ENCODE measurements around the gene NNT. TPM values are rescaled to one million over a fixed set of nuclear protein-coding genes. Genes with fewer than 3 reads are reported as not detected.

Gene NNT
- total RNA-seq, 1 experiment from 2014 or later: 71.6 TPM

GRCh38 chr5:43623048-43623680, 20.2 kb downstream of the NNT start:
- H3K27me3 ChIP-seq (replicated peaks; ENCODE audit: insufficient read depth, low read depth, low read length, poor library complexity): no peaks in the 10 kb centered on the region
- ChIA-PET CTCF (no interaction called here), POLR2A (ENCODE audit: low non-redundant PET) (no interaction called here)
- no peaks in the 10 kb centered on the region for H3K9me3 ChIP-seq (ENCODE audit: low read depth, low read length, poor library complexity, severe bottlenecking)
- H3K4me1 ChIP-seq (ENCODE audit: insufficient read depth, low read length, poor library complexity, severe bottlenecking): peaks cover 4% of the 10 kb centered on the region
- peaks cover 3% of the 10 kb centered on the region for H3K36me3 ChIP-seq (ENCODE audit: insufficient read depth, low read length, poor library complexity, severe bottlenecking)
- no peak overlapping the region for H3K4me3 ChIP-seq (ENCODE audit: low read depth, low read length, poor library complexity, severe bottlenecking)
- H3K27ac ChIP-seq (ENCODE audit: low read depth, low read length, poor library complexity, severe bottlenecking): no peak overlapping the region
- BruUV-seq (replicated peaks): no TSS peak
- intact Hi-C loops (cut with micrococcal nuclease; ENCODE audit: unreplicated experiment): no loop called here
- DNase-seq (ENCODE audit: low spot score): no peak
- TF ChIP-seq EZH2 (IDR thresholded peaks at IDR 0.05; ENCODE audit: borderline replicate concordance, low read depth, low read length, poor library complexity, severe bottlenecking) (no peak), CTCF (conservative IDR thresholded peaks at IDR 0.05; ENCODE audit: low read depth, low read length) (no peak)

GRCh38 chr5:43627028-43627427, 24.0 kb downstream of the NNT start:
- ChIA-PET CTCF (no interaction called here), POLR2A (ENCODE audit: low non-redundant PET) (no interaction called here)
- peak; percentile 76 for TF ChIP-seq CTCF (conservative IDR thresholded peaks at IDR 0.05; ENCODE audit: low read depth, low read length)
- TF ChIP-seq EZH2 (IDR thresholded peaks at IDR 0.05; ENCODE audit: borderline replicate concordance, low read depth, low read length, poor library complexity, severe bottlenecking): no peak
- no peaks in the 10 kb centered on the region for H3K9me3 ChIP-seq (ENCODE audit: low read depth, low read length, poor library complexity, severe bottlenecking)
- H3K4me3 ChIP-seq (ENCODE audit: low read depth, low read length, poor library complexity, severe bottlenecking): no peak overlapping the region
- H3K27ac ChIP-seq (ENCODE audit: low read depth, low read length, poor library complexity, severe bottlenecking): no peak overlapping the region
- DNase-seq (ENCODE audit: low spot score): peak; percentile 81
- H3K4me1 ChIP-seq (ENCODE audit: insufficient read depth, low read length, poor library complexity, severe bottlenecking): no peaks in the 10 kb centered on the region
- BruUV-seq (replicated peaks): no TSS peak
- no peaks in the 10 kb centered on the region for H3K27me3 ChIP-seq (replicated peaks; ENCODE audit: insufficient read depth, low read depth, low read length, poor library complexity)
- H3K36me3 ChIP-seq (ENCODE audit: insufficient read depth, low read length, poor library complexity, severe bottlenecking): no peaks in the 10 kb centered on the region
- intact Hi-C loops (cut with micrococcal nuclease; ENCODE audit: unreplicated experiment): no loop called here

- TF ChIP-seq EZH2 (IDR thresholded peaks at IDR 0.05; ENCODE audit: borderline replicate concordance, low read depth, low read length, poor library complexity, severe bottlenecking) (no peak), CTCF (conservative IDR thresholded peaks at IDR 0.05; ENCODE audit: low read depth, low read length) (peak; percentile 76)
- intact Hi-C loops (cut with micrococcal nuclease; ENCODE audit: unreplicated experiment): loop anchor here (2.0 to 10.0 kb wide), 2 partner anchors 703 to 1143 kb away; no protein-coding TSS in a partner anchor
- POLR2A ChIA-PET (ENCODE audit: low non-redundant PET): interaction anchor here (0.7 kb wide), 1 partner anchor 258 kb away, joined by 3 read pairs; no protein-coding TSS in a partner anchor
- DNase-seq (ENCODE audit: low spot score): peak; percentile 87
- no TSS peak for BruUV-seq (replicated peaks)
- H3K4me3 ChIP-seq (ENCODE audit: low read depth, low read length, poor library complexity, severe bottlenecking): no peak overlapping the region
- H3K9me3 ChIP-seq (ENCODE audit: low read depth, low read length, poor library complexity, severe bottlenecking): no peaks in the 10 kb centered on the region
- no peaks in the 10 kb centered on the region for H3K27me3 ChIP-seq (replicated peaks; ENCODE audit: insufficient read depth, low read depth, low read length, poor library complexity)
- no peaks in the 10 kb centered on the region for H3K36me3 ChIP-seq (ENCODE audit: insufficient read depth, low read length, poor library complexity, severe bottlenecking)
- H3K4me1 ChIP-seq (ENCODE audit: insufficient read depth, low read length, poor library complexity, severe bottlenecking): no peaks in the 10 kb centered on the region
- CTCF ChIA-PET: interaction anchor here (0.6 to 1.6 kb wide), 13 partner anchors 11 to 1367 kb away, joined by 3 to 9 read pairs (median 3); partner anchors contain the start of gene NNT
- H3K27ac ChIP-seq (ENCODE audit: low read depth, low read length, poor library complexity, severe bottlenecking): no peak overlapping the region
Observed at GRCh38 chr5:43631182-43631910, 28.4 kb downstream of the NNT start.

Measured in A673 (cell line).